Renal cortical epithelial cell (primary cell): Measurements from ENCODE around the gene ZC3H12D. TPM values are rescaled to one million over a fixed set of nuclear protein-coding genes. Genes with fewer than 3 reads are reported as not detected.

Experiments used
- DNase-seq: peaks from one replicate; pipeline ENCODE4 v3.0.0-alpha.2; 2011; ENCODE audit warnings: low read depth
- total RNA-seq: library from RNA; depleted of rRNA; stranded (reverse); fragments of >200 nt; gene quantifications from 2 replicates; pipeline ENCODE4 v1.2.3, GENCODE V29; 2014

The ZC3H12D gene
- total RNA-seq, 1 donor from 2014 or later, result 0.15 TPM

DNA sequence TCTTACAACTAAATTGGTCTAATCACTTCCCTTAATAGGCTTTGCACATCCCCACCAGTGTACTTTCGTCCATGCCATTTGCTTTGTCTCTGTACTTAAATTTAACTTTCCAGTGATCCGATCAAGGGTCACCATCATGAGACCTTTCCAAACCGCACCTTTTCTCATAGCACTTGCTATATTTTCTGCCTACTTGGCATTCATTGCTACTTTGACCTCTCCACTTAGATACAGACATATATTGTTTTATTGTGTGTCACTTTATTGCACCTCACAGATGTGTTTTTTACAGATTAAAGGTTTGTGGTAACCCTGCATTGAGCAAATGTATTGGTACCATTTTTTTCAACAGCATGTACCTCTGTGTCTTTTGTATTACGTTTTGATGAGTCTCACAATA is 70.0 kb downstream of the ZC3H12D start:
- no peak for DNase-seq

GRCh38 chr6:149414009-149414408 is 70.8 kb downstream of the ZC3H12D start:
- DNase-seq, result no peak

DNA sequence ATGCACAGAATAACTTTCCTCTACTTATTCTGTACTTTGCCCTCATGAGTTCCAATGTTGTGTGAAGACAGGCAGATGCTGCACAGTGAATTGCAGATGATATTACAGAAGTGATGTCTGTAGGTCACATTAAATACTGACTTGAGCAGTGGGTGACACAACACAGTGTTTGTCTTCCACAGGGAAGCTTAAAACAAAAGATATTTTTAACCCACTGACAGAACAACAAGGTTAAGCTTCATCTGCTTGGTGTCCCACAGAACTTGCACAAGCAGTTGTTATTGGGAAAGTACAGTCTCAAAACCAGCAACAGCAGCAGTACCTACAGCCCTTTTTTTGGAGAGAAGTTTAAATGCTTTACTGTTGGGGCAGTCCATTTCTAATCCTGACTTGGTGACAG is 74.3 kb downstream of the ZC3H12D start:
- no peak for DNase-seq

- no peak for DNase-seq
Measured at GRCh38 chr6:149409617-149410016, 75.2 kb downstream of the ZC3H12D start.

DNA sequence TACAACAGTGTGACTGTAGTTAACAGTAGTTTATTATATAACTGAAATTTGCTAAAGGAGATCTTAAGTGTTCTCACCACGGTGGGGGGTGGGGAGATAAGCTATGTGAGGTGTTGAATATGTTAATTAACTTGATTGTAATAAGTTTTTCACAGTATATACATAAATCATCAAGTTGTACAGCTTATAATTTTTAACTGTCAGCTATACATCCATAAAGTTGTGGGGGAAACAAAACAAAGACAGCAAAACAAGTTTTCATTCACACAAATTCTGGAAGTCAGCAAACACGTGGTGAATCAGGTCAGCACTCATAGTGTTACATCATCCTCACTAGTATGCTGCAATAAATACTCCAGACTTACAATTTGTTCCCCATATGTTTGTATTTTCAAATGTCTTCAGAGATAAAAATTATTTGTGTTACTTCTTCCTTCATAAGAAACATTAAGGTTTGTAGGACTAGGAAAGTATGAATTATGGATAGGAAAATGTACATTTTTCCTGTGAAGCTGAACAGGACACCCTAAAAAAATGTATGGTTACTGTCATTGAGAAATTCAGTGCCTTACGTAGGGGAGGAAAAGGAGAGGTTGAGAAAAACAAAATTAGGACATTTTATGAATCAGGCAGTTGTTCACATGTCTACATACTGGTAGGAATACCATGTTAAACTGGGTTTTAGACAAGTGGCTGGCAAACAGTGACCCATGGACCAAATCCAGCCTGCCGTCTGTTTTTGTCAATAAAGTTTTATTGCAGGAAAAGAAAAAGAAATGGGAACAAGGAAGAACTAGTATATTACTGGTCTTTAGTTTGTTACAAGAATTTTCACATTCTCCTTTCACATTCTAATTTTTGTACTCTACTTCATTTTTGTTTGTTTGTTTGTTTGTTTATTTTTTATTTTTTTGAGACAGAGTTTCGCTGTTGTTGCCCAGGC is 78.7 kb downstream of the ZC3H12D start:
- peak; percentile 19 for DNase-seq

- DNase-seq, result no peak
Measured at GRCh38 chr6:149403534-149403933, 81.3 kb downstream of the ZC3H12D start.

GRCh38 chr6:149400050-149400449 is 84.8 kb downstream of the ZC3H12D start, which contains the start of gene SUMO4:
TSS of gene SUMO4 (plus strand) at chr6:149400262. CDS start at chr6:149400392, 130 bp downstream.
- no peak for DNase-seq

GRCh38 chr6:149397384-149397783 is 87.4 kb downstream of the ZC3H12D start:
- no peak for DNase-seq

Other genes with a start within 250 kb of the ZC3H12D start
- 24.7 and 104 TPM in 2 replicates for gene TAB2, start 167.3 kb downstream of the ZC3H12D start, total RNA-seq
- 3.2 TPM in 1 of 2 replicates, not detected in the other for gene SUMO4, start 84.8 kb downstream of the ZC3H12D start, total RNA-seq
- gene PPIL4, start 61.0 kb upstream of the ZC3H12D start, total RNA-seq, result 38.7 and 59.0 TPM in 2 replicates
- gene GINM1, start 81.4 kb upstream of the ZC3H12D start, total RNA-seq, result 70.5 and 91.2 TPM in 2 replicates
- gene KATNA1, start 163.7 kb upstream of the ZC3H12D start, total RNA-seq, result 29.5 and 36.8 TPM in 2 replicates
- gene LATS1, start 233.1 kb upstream of the ZC3H12D start, total RNA-seq, result 6.4 and 19.7 TPM in 2 replicates